ENCODE measurements around the gene TRAF7.

- TF ChIP-seq CTCF (IDR thresholded peaks at IDR 0.05) (no peak), POLR2AphosphoS5 (IDR thresholded peaks at IDR 0.05; ENCODE audit: insufficient read depth in 1 of 2, low read depth in 1 of 2) (no peak), POLR2A (IDR thresholded peaks at IDR 0.05) (no peak)
These were observed 52.3 kb downstream of the TRAF7 start for GRCh38 chr16:2207872-2208271.
